HG02610 (cell line): Measurements from ENCODE around the gene NCAM1.

Source experiments
- ATAC-seq: cut with Tn5 transposase; IDR thresholded peaks from one replicate; pipeline ENCODE4 v1.9.1; 2021; ENCODE audit warnings: mild to moderate bottlenecking, moderate library complexity; ENCODE audit not compliant: unreplicated experiment

NCAM1 gene

DNA sequence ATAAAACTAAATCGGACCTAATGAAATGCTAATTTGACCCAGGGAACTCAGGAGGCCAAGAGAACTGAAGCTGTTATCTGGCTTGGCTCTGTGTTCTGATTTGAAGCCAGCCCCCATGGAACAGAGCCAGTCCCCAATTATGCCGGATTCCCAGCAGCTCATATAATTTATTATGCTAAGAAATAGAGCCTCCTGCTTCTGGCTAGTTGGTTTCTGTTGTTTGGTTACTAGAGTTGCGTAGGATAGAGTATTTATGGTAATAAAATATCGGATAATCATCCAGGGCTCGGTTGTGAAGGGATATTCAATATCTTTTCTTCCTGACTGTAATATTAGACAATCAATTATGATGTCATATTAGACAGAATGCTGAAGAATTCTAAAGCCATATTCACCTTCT lies 232.7 kb downstream of the NCAM1 start:
- ATAC-seq = no peak

DNA sequence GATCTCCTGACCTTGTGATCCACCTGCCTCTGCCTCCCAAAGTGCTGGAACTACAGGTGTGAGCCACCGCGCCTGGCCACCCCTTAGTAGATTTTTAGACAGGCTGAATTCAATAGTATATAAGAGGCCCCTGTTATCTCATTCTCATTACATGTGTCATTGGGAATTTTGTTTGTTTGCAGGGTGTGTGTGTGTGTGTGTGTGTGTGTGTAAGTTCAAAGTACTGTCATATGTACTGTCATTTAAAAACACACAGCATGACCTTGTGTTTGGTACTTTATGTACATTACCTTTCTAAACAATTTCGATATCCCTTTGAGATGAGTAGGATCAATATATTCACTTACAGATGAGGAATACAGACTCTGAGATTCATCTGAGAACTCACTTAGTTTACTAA lies 234.5 kb downstream of the NCAM1 start:
- no peak for ATAC-seq

DNA sequence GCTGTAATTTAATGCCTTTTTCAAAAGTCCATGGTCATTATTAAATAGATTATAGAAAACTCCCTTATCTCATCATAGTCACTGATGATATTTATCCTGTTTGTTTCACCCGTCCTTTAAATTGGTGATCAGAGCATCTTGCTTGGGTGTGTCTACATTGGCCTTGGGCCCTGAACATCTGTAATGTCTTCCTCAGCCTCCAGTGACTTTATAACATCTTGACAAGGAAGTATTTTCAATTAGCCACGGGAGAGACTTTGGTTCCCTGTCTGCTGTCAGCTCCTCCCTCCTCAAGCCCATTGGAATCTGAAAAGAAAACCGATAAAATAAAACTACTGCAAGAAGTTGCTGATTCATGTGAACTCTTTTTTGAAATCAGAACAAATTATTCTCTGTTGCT lies 236.2 kb downstream of the NCAM1 start:
- no peak for ATAC-seq

DNA sequence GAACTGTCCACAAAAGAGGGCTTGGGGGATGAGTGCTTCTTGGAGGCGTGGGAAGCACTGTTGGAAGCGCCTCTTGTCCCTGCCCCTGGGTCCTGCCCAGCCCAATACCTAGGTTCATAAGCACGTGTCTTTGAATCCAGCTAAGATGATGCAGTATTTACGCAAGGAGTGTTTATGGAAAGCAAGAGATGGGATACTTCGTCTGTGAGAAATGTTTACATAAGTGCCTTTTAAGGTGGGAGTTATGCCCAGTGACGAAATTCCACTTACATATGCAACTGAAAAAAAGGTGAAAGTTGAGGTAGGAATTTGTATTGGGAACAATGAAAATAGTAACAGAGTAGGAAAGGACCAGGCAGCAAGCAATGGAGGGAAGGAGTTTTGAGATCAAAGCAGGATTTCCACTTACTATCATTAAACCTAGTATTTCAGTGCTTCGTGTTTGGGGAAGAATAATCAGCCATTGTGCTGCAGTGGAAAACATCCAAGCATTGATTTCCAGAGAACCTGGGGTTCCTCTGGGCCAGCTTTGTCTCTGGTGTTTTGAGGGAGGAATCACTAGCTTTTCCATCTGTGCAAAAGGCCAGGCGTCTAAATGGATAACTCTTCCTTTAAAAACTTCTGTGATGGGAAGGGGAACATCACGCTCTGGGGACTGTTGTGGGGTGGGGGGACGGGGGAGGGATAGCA lies 237.9 kb downstream of the NCAM1 start:
- no peak for ATAC-seq

DNA sequence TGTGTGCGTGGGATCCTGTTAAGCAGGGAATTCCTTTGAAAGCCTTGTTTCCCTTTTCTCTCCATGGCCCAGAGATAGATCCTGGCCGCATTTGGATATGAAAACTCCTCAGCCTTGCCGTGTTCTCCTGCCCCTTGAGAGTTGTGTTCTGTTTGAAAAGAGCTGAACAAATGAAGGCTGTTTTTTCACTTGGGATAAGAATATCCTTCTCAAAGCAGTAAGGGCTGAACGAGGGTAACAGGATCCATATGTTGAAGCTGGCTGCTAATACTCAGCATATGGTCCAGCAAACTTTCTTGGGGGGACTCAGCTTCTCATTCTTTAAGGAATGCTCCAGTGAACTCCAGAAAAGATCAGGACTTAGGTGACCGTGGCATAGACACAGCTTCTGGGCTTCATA lies 238.6 kb downstream of the NCAM1 start:
- ATAC-seq = no peak

DNA sequence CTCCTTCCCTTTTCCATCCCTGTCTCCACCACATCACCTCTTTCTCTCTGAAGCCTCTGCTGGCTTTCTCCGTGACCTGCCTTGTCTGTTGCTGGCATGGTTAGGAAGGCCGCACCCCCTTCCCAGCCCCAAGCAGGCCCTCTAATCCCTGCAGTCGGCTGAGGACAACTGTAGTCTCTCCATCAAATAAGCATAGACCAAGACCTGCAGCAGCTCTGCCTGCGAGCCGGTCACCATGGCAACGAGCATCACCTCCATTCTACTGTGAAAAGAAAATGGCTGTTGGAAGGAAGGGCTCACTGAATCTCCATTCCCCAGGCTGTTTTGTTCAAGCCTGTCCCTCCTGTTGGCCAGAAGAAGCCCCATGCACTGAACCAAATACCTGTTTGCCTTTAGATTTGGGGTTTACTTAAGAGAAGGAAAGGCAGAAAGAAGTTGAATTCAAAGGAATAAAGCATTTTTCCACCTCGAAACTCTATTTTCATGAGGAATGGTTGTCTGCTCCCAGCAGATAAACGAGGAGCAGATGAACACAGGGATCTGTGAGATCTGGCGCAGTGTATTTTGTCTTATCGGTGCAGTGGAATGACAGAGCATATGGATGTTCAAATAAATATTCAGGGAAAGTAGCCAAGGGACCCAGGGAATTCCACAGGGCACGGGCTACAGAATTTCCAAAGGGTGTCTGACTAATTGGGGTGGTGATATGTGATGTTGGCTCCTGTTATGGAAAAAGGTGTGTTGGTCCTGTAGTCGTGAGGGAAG lies 240.0 kb downstream of the NCAM1 start:
- ATAC-seq = no peak

DNA sequence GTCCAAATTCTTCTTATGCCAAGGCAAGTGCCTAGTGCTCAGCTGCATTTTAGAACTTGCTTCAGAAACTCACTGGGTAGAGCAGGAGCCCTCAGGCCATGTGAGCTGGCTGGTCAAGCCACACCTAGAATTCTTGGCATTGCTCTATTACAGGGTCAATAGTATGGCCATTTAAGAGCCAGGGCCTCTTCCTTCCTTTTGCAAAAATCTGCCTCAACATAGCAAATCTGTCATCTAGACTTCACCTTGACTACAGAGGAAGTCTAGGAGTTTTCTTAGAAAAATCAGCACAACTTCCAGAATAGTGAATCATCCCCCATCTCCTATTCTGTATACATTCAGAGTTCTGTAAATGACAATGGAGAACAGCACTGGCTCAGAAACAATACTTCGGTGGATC lies 241.2 kb downstream of the NCAM1 start:
- no peak for ATAC-seq

DNA sequence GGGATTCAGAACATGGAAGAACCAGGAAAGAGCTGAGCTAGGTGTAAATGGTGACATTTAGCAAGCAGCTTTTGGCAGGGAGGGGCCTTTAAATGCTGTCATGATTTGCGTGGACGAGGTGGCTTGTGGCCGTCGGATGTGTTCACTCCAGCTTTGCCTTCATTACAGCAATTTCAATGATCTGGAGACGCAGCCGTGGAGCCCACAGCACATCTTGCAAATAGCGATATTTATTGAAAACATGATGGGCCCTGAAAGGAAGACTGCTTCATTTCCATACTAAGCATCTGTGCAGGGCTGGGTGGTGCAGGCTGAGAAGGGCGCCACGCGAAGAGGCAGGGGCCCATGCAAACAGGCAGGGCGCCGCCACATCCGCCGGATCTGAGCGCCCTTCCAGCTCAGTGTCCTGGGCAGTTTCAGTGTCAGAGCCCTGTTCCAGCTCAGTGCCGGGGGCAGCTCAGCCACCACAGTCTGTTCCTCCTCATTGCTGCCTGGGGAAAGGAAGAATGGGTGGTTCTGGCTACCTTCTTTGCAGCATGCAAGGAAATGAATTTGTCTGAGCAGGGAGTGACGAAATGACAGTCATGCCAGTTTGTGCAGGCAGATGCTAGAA lies 242.0 kb downstream of the NCAM1 start:
- ATAC-seq = no peak

DNA sequence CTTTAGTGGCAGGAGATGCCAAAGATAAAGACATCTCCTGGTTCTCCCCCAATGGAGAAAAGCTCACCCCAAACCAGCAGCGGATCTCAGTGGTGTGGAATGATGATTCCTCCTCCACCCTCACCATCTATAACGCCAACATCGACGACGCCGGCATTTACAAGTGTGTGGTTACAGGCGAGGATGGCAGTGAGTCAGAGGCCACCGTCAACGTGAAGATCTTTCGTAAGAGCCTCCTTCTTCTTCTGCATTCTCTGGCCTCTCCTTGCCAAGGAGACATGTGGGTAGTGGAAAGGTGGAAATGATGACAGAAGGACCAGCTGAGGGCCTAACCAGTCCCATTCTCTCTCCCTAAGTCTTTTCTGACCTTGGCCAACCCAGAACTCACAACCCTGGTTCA lies 243.1 kb downstream of the NCAM1 start:
- ATAC-seq = no peak

DNA sequence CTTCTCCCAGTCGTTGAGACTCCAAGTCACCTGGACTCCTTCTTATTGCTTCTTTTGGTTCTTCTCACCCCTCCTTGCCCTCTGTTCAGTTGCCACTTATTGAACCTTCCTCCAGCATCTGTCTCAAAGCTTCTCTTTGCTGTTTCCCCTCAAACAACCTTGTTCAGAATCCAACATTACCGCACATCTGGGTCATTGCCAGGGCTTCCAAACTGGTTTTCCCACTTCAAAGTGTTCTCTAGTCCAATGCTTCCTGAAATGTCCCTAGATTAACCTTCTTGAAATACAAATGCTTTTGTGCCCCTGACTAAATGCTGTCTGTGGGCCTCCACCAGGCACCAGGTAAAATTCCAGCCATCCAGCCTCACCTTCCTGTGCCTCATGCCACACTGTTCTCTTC lies 252.3 kb downstream of the NCAM1 start:
- no peak for ATAC-seq

DNA sequence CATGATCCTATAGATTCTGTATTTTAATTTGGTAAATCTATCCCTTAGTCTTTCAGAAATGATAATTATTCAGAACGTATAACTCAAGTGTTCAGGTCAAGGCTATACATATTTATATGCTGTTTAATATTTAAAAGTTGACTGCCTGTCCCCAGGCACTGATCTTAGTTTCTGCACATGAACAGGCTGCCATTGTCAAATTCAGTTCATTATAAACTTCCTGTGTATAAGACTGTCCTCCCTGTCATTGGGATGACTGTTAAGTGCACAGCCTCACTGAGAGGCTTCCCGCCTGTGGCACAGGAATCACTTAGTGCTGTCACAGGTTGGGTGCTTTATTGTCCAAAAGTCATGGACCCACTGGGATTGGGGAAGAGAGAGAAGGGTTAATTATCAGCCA lies 261.0 kb downstream of the NCAM1 start:
- ATAC-seq = no peak

DNA sequence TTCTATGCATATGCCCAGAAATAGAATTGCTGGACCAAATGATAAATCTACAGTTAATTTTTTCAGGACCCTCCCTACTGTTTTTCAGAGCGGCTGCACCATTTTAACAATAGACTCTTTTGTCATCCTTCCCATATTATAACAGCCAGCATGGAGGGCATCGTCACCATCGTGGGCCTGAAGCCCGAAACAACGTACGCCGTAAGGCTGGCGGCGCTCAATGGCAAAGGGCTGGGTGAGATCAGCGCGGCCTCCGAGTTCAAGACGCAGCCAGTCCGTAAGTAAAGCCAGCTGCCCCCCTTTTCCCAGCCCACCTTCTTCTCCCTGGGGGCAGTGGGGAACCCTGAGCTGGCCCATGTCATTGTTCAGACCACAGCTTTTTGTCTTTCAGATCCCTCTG lies 273.7 kb downstream of the NCAM1 start:
- no peak for ATAC-seq

DNA sequence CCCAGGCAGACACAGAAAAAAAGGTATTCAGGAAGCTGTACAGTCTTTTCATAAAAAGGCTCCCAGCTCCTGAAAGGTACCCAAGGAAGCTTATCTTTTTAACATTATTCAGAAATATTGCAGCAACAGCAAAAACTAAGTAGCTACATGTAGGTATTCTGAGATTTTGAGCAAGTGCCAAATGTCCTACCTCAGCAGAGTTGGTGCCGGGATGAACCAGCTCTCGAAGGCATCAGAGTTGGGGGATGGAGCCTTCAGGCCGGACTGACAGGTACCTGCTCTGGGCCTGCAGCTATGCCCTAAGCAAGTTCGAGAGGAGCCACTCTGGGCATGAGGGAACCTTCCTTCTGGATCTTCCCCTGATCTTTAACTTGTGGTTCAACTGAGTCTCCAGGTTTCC lies 276.0 kb downstream of the NCAM1 start:
- ATAC-seq = no peak

DNA sequence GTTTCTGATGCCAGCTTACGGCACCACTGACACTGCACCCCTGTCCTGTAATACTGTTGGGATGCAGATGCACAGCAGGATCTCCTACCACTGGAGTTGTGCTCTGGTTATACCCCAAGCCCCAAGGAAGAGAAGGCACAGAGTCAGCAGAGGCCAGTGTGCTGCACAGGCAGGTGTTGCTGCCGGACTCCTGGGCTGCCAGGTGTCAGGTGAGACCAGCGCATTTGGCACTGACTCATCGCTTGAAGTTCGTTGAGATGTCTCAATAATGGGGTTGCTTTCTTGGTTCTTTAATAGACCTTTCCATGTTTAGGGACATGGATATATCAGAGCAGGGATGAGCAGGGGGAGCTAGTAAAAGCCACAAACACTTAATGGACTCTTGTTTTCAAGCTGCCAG lies 277.5 kb downstream of the NCAM1 start:
- no peak for ATAC-seq

DNA sequence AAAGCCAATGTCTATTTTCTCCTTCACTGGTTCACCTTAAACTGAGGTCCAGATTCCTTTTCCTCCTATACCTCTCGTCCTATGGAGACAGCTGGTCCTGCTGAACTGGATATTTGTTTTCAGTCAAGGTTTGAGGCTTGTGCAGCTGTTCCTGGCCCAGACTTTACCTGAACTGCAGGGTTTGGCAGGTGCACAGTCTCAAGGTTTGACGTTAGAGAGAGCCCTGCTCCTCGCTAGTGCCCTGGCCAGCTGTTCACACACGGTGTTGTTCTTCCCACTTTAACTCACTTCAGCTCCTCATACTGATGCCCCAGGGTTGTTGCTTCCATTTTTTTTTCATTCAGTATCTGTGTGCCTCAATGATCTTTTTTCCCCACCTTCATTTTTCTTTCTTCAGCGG lies 279.2 kb downstream of the NCAM1 start:
- no peak for ATAC-seq

DNA sequence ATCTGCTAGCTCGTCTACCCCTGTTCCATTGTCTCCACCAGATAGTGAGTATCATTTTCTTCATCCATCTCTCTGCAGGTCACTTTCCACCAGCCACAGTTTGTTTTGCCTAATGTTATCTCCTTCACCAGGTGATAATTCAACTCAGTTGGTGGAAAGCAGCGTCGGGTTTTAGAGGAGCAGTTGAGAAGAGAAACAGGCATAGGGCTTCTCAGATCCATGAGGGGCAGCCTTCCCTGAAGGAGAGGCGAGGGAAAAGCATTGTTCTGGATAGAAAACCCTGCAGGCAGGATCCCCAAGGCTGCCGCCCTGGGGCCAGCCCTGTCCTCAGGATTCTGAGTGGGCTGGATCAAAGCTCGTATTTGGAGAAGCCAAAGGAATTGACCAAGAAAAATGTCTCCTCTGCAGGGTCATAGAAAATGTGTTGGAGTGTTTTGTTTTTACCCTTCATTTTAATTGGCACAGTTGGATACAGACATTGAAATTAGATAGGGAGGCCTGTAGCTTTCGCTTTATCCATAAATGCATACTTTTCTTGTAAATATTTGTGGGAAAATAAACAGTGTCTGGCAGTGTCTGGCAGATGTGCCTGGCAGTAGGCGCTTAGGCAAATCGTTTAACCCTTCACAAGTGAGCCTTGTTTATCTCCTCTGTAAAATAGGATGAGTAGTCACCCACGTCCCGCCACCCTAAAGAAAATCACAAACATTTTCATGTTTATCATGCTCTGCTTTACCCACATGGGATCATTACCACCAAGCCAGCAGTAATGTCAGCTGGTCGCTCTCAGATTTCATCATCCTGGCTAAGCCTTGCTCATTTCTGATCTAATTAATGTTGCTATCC lies 279.8 kb downstream of the NCAM1 start:
- no peak for ATAC-seq

DNA sequence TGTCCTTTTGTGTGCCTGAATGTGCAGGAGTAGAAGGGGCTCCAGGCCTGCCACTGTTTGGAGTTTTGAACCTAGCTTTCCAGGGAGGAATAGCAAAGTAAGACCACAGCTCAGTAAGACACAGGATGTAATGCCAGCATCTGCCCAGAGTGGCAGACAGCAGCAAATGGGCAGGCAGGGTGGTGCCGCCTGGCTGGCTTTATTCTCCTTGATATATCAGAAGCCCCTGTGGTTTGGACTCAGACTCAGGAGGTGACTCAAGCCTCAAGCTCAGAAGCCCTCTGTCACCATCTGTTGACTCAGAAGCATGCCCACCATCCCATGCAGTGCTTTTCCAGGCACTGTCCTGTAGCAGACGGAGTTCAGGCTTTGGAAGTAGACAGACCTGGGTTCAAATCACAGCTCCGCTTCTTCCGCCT lies 280.4 kb downstream of the NCAM1 start:
- no peak for ATAC-seq

DNA sequence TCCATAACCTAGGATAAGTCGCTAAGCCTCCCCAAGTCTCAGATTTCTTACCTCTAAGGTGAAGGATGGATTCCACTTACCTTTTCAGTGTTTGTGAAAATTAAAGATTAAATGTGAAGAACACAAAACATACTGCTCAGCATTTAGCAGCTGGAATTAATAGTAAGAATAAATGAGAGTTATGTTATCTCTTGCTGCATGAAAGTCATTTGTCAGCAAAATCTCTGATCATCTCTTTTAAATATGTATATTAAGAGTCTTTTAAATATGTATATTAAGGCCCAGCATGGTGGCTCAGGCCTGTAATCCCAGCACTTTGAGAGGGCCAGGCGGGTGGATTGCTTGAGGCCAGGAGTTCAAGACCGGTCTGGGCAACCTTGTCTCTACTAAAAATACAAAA lies 280.8 kb downstream of the NCAM1 start:
- ATAC-seq = no peak

DNA sequence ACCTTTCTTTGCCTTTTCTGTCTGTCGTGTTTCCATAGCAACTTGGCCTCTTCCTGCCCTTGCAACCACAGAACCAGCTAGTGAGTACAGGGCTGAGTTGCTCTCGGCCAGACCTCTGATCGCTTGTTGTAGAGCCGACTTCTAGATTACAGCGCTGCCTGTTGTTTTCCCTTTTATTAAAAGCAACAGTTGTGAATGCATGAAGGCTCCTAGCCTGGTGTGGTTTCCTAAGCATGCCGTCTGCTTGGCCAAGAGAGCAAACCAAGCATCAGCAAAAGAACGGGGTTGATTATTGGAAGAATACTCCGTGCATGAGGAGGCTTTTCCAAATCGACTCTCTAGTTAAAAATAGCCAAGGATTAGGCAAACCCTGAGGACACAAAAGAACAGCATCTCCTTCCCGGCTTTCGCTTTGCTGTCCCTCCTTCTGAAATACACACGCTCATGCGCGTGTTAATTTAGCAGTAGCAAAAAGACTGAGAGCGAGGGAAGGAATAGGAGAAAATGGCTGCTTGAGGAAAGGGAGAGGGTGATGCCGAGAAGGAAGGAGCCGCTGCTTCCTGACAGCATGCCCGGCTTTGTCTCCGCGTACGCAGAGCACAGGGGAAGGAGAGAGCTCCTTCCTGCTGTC lies 281.7 kb downstream of the NCAM1 start:
- peak; percentile 54 for ATAC-seq

DNA sequence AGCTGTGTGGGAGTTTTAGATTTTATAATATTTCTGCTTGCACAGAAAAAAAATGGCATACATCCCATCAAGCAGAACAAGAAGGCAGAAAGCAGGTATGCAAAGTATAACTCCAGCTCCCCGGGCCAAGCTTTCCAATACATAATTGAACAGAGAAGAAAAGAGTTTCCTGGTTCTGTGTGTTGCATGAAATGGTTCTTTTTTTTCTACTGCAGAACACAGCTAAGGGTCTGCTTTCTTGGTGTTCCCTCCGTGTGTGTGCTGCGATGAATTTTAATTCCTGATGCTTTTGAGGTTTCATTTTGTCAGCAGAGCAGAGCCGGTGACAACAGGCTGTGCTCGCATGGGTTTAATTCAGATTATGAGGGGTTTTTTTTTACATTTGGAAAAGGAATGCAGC lies 282.5 kb downstream of the NCAM1 start:
- no peak for ATAC-seq

DNA sequence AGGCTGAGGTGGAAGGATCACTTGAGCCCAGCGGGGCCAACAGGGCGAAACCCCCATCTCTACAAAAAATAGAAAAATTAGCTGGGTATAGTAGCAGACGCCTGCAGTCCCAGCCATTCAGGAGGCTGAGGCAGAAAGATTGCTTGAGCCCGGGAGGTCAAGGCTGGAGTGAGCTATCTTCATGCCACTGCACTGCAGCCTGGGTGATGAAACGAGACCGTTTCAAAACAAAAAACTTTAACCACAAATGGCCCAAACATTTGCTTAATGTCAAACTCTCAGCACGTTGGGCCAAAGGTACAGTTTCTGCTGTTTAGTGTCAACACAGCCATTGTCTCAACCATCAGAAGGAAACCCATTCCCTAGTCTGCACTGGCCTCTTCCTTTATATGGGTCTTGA lies 284.0 kb downstream of the NCAM1 start:
- ATAC-seq = no peak
